ENCODE data around the gene MGAT5.

The MGAT5 gene

DNA sequence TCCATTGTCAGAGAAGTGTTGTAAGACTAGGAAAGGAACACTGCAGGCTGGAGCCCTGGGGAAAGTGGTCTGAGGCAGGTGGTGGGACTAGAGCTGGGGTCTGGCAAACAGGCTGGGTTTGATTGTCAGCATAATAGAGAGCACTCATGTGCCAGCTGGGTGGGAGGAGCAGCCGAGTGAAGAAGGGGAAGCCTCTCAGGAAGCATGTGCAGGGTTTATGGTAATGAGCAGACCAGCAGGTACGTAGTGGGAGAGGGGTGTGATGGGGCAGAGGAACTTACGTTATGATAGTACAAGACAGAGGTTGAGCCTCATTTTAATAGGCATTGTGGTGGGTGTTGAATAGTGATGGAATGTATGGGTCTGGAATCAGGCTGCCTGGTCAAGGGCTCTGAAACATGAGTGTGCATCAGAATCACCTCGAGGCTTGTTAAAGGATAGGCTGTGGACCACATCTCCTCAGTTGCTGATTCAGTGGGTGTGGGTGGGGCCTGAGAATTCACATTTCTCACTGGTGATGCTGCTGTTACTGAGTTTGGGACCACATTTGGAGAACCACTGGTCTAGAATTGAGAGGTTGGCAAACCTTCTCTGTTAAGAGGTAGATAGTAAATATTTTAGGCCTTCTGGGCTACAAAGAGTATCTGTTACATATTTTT lies 1.7 kb upstream of the MGAT5 start:
- Histone ChIP-seq H3K79me2 (ENCODE audit: low read length) (no peaks in the 10 kb centered on the region; the same call in 1 of the 2 replicates), H3K9ac (ENCODE audit: low read length) (peak overlapping the region; percentile 20; the same call in 1 of the 2 replicates), H3K9me3 (ENCODE audit: insufficient read depth, low read length) (no peaks in the 10 kb centered on the region), H2AFZ (ENCODE audit: low read depth, low read length) (no peak overlapping the region), H3K27me3 (ENCODE audit: low read depth, low read length) (peaks cover 19% of the 10 kb centered on the region), H3K36me3 (replicated peaks; ENCODE audit: low read depth, low read length) (peaks cover 7% of the 10 kb centered on the region), H3K4me3 (ENCODE audit: low read length) (peak overlapping the region; percentile 35), H3K4me2 (ENCODE audit: low read length) (peak overlapping the region; percentile 74), H3K27ac (ENCODE audit: low read length) (peak overlapping the region; percentile 77), H4K20me1 (ENCODE audit: insufficient read depth, low read length) (peaks cover 54% of the 10 kb centered on the region), H3K4me1 (ENCODE audit: low read length) (peaks cover 78% of the 10 kb centered on the region)
- no peak for TF ChIP-seq EZH2phosphoT487 (IDR thresholded peaks at IDR 0.05; ENCODE audit: low read depth)
- TF ChIP-seq, protein P1, sequence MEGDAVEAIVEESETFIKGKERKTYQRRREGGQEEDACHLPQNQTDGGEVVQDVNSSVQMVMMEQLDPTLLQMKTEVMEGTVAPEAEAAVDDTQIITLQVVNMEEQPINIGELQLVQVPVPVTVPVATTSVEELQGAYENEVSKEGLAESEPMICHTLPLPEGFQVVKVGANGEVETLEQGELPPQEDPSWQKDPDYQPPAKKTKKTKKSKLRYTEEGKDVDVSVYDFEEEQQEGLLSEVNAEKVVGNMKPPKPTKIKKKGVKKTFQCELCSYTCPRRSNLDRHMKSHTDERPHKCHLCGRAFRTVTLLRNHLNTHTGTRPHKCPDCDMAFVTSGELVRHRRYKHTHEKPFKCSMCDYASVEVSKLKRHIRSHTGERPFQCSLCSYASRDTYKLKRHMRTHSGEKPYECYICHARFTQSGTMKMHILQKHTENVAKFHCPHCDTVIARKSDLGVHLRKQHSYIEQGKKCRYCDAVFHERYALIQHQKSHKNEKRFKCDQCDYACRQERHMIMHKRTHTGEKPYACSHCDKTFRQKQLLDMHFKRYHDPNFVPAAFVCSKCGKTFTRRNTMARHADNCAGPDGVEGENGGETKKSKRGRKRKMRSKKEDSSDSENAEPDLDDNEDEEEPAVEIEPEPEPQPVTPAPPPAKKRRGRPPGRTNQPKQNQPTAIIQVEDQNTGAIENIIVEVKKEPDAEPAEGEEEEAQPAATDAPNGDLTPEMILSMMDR (IDR thresholded peaks at IDR 0.05; ENCODE audit: low read depth, low read length), result no peak

DNA sequence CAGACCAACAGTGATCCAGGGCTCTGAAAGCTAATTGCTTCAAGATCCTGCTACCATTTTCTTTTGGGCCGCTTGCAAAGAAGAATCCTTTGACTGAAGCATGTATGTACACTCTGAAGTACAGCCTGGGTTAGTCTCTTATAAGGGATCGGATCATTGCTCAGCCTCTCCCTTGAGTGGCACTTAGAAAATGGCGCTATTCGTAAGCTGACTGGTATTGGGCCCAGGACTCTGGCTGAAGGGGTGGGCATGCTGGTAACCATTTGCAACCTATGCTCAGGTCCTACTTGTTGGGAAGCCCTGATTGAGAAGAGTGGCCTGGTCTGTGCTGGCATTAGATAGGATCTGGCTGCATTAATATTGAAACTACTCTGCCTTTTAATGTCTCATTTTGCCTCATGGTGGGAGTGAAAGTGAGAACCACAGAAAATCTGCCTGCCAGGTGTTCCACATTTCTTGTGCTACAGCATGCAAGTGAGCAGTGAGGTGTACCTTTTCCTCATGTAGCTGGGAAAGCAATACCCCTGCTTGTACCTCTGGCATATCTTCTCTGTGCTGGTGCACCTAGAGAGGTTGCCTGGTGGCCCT lies 661 bp upstream of the MGAT5 start:
- Histone ChIP-seq H3K4me2 (ENCODE audit: low read length) (peak overlapping the region; percentile 74), H3K36me3 (replicated peaks; ENCODE audit: low read depth, low read length) (peaks cover 7% of the 10 kb centered on the region), H3K27ac (ENCODE audit: low read length) (peak overlapping the region; percentile 77), H3K9me3 (ENCODE audit: insufficient read depth, low read length) (no peaks in the 10 kb centered on the region), H4K20me1 (ENCODE audit: insufficient read depth, low read length) (peaks cover 44% of the 10 kb centered on the region), H3K9ac (ENCODE audit: low read length) (peak overlapping the region; percentile 21; the same call in 1 of the 2 replicates), H2AFZ (ENCODE audit: low read depth, low read length) (no peak overlapping the region), H3K27me3 (ENCODE audit: low read depth, low read length) (peaks cover 17% of the 10 kb centered on the region), H3K4me1 (ENCODE audit: low read length) (peaks cover 68% of the 10 kb centered on the region), H3K79me2 (ENCODE audit: low read length) (no peaks in the 10 kb centered on the region; the same call in 1 of the 2 replicates), H3K4me3 (ENCODE audit: low read length) (peak overlapping the region; percentile 49)
- TF ChIP-seq, protein P1 (IDR thresholded peaks at IDR 0.05; ENCODE audit: low read depth, low read length), result no peak

DNA sequence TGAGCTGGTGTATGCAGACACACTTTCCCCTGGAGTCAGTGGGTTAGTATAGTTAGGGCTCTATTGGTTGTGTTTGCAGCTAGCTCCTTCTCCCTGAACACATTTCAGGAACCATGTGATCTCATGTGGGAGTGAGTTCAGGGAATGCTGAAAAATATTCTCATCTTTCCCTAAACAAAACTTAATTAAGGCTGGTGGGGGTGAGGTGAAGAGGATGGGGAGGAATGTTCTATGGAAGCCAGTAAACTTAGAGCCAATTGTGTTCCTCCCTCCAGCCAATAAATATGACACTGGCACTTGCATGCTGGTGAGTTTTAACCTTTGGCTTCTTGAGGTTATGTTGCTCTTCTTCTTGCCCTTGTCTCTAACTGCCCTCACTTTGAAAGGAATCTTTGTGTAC lies 952 bp downstream of the MGAT5 start:
- Histone ChIP-seq H4K20me1 (ENCODE audit: insufficient read depth, low read length) (peaks cover 40% of the 10 kb centered on the region), H3K4me2 (ENCODE audit: low read length) (peak overlapping the region; percentile 74; the same call in 1 of the 2 replicates), H2AFZ (ENCODE audit: low read depth, low read length) (no peak overlapping the region), H3K27ac (ENCODE audit: low read length) (no peak overlapping the region), H3K79me2 (ENCODE audit: low read length) (no peaks in the 10 kb centered on the region; the same call in 1 of the 2 replicates), H3K9ac (ENCODE audit: low read length) (no peak overlapping the region), H3K36me3 (replicated peaks; ENCODE audit: low read depth, low read length) (peaks cover 7% of the 10 kb centered on the region), H3K9me3 (ENCODE audit: insufficient read depth, low read length) (no peaks in the 10 kb centered on the region), H3K4me3 (ENCODE audit: low read length) (no peak overlapping the region), H3K4me1 (ENCODE audit: low read length) (peaks cover 53% of the 10 kb centered on the region), H3K27me3 (ENCODE audit: low read depth, low read length) (peaks cover 17% of the 10 kb centered on the region)
- TF ChIP-seq, protein P1 (IDR thresholded peaks at IDR 0.05; ENCODE audit: low read depth, low read length), result no peak
- no peak for TF ChIP-seq EZH2phosphoT487 (IDR thresholded peaks at IDR 0.05; ENCODE audit: low read depth)

DNA sequence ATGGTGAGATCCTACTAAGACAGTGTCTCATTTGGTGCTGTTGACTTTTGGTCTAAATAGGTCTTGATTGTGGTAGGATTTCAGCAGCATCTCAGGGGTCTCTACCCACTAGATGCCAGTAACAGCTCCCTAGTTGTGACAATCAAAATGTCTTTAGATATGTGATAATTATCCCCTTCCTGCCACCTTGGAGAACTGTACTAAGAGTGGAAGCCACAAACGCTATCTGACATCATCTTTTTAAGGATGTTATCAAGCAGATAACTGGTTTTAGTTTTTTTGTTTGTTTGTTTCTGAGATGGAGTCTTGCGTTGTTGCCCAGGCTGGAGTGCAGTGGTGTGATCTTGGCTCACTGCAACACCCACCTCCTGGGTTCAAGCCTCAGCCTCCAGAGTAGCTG lies 3.1 kb downstream of the MGAT5 start:
- Histone ChIP-seq H4K20me1 (ENCODE audit: insufficient read depth, low read length) (peaks cover 43% of the 10 kb centered on the region), H3K4me2 (ENCODE audit: low read length) (no peak overlapping the region)

More for the DNA sequence above, 3.1 kb downstream of the MGAT5 start:
- Histone ChIP-seq H3K4me3 (ENCODE audit: low read length) (no peak overlapping the region), H3K27me3 (ENCODE audit: low read depth, low read length) (peaks cover 16% of the 10 kb centered on the region), H3K36me3 (replicated peaks; ENCODE audit: low read depth, low read length) (peaks cover 7% of the 10 kb centered on the region), H3K27ac (ENCODE audit: low read length) (no peak overlapping the region), H2AFZ (ENCODE audit: low read depth, low read length) (no peak overlapping the region), H3K9me3 (ENCODE audit: insufficient read depth, low read length) (no peaks in the 10 kb centered on the region), H3K9ac (ENCODE audit: low read length) (no peak overlapping the region), H3K4me1 (ENCODE audit: low read length) (peaks cover 53% of the 10 kb centered on the region), H3K79me2 (ENCODE audit: low read length) (no peaks in the 10 kb centered on the region; the same call in 1 of the 2 replicates)
- no peak for TF ChIP-seq EZH2phosphoT487 (IDR thresholded peaks at IDR 0.05; ENCODE audit: low read depth)
- TF ChIP-seq, protein P1 (IDR thresholded peaks at IDR 0.05; ENCODE audit: low read depth, low read length), result no peak

Data from OCI-LY3 (cell line).